ENCODE data around the gene CTSA.

Gene CTSA

GRCh38 chr20:45890985-45891983 is at the start of gene CTSA, which contains the start of gene NEURL2:
CTSA (plus strand) TSS chr20:45891335; CDS start chr20:45891569, 234 bp downstream.
NEURL2 (minus strand) TSS chr20:45891208; CDS start chr20:45890991, 217 bp downstream.
- peak; percentile 74 to 79 for DNase-seq (ENCODE audit: low read depth in 2 of 2)

- no peak for DNase-seq (ENCODE audit: low read depth in 2 of 2)
Observed at GRCh38 chr20:45841407-45842129, 49.6 kb upstream of the CTSA start.

- DNase-seq (ENCODE audit: low read depth in 2 of 2), result no peak
Observed at GRCh38 chr20:45842169-45842812, 48.8 kb upstream of the CTSA start.

GRCh38 chr20:45843506-45843905 is 47.6 kb upstream of the CTSA start:
- DNase-seq (ENCODE audit: low read depth in 2 of 2), result no peak

- no peak for DNase-seq (ENCODE audit: low read depth in 2 of 2)
Observed at GRCh38 chr20:45845452-45845851, 45.7 kb upstream of the CTSA start.

GRCh38 chr20:45848421-45848820 is 42.7 kb upstream of the CTSA start:
- no peak for DNase-seq (ENCODE audit: low read depth in 2 of 2)

- DNase-seq (ENCODE audit: low read depth in 2 of 2), result no peak
Observed at GRCh38 chr20:45848969-45849582, 42.1 kb upstream of the CTSA start.

GRCh38 chr20:45850238-45850637 is 40.9 kb upstream of the CTSA start:
- DNase-seq (ENCODE audit: low read depth in 2 of 2), result no peak

GRCh38 chr20:45850926-45851325 is 40.2 kb upstream of the CTSA start:
- DNase-seq (ENCODE audit: low read depth in 2 of 2), result no peak

GRCh38 chr20:45851501-45851900 is 39.6 kb upstream of the CTSA start:
- no peak for DNase-seq (ENCODE audit: low read depth in 2 of 2)

- no peak for DNase-seq (ENCODE audit: low read depth in 2 of 2)
Observed at GRCh38 chr20:45852326-45852725, 38.8 kb upstream of the CTSA start.

- no peak for DNase-seq (ENCODE audit: low read depth in 2 of 2)
Observed at GRCh38 chr20:45853484-45853883, 37.7 kb upstream of the CTSA start.

GRCh38 chr20:45857114-45857881 is 33.8 kb upstream of the CTSA start, which contains the start of the genes ACOT8 and ZSWIM3:
ACOT8 (minus strand) TSS chr20:45857392; CDS start chr20:45857315, 77 bp downstream.
ZSWIM3 (plus strand) TSS chr20:45857614; CDS start chr20:45857826, 212 bp downstream.
- peak; percentile 89 to 90 for DNase-seq (ENCODE audit: low read depth in 2 of 2)

GRCh38 chr20:45857882-45858216 is 33.3 kb upstream of the CTSA start:
- DNase-seq (ENCODE audit: low read depth in 2 of 2), result peak in 1 of 2 donors; percentile 38

- no peak for DNase-seq (ENCODE audit: low read depth in 2 of 2)
Observed at GRCh38 chr20:45859916-45860315, 31.2 kb upstream of the CTSA start.

GRCh38 chr20:45860560-45861220 is 30.4 kb upstream of the CTSA start:
- no peak for DNase-seq (ENCODE audit: low read depth in 2 of 2)

GRCh38 chr20:45861221-45862075 is 29.7 kb upstream of the CTSA start:
- no peak for DNase-seq (ENCODE audit: low read depth in 2 of 2)

- DNase-seq (ENCODE audit: low read depth in 2 of 2), result no peak
Observed at GRCh38 chr20:45863543-45864470, 27.3 kb upstream of the CTSA start.

All from stimulated activated CD8-positive, alpha-beta memory T cell treated with anti-CD3 and anti-CD28 coated beads, Interleukin-15, amount 100 ng/mL, for 48 hours (primary cell).